ENCODE data around the gene PAX5. TPM values are rescaled to one million over a fixed set of nuclear protein-coding genes. Genes with fewer than 3 reads are reported as not detected.

Gene PAX5
- total and polyA plus RNA-seq, 3 donors from 2014 or later: 0.79 to 1.9 (median 1.3) TPM

- 68 to 85% methylated on average over 4 to 5 of the region's 5 CpGs for WGBS, 2 donors
Measured at GRCh38 chr9:36827593-36827992, 206.5 kb downstream of the PAX5 start.

GRCh38 chr9:36826581-36826980, 207.5 kb downstream of the PAX5 start:
- intact Hi-C loops (cut with DNase I; ENCODE audit: low total_unique reads): no loop called here
- TF ChIP-seq POLR2A (IDR thresholded peaks at IDR 0.05) (no peak), CTCF (IDR thresholded peaks at IDR 0.05) (no peak)
- WGBS, 2 donors: 92 to 96% methylated on average over 4 of the region's 4 CpGs

More at GRCh38 chr9:36827593-36827992, 206.5 kb downstream of the PAX5 start:
- DNase-seq: no peak
- no peaks in the 10 kb centered on the region for H3K27me3 ChIP-seq
- no peaks in the 10 kb centered on the region for H3K9me3 ChIP-seq
- H3K27ac ChIP-seq: no peak overlapping the region
- intact Hi-C loops (cut with DNase I; ENCODE audit: low total_unique reads): no loop called here
- TF ChIP-seq POLR2A (IDR thresholded peaks at IDR 0.05) (no peak), CTCF (IDR thresholded peaks at IDR 0.05) (no peak)
- H3K4me1 ChIP-seq: no peaks in the 10 kb centered on the region
- H3K4me3 ChIP-seq: no peak overlapping the region
- H3K36me3 ChIP-seq (ENCODE audit: low read depth, missing control alignments): no peaks in the 10 kb centered on the region

GRCh38 chr9:36825179-36825578, 208.9 kb downstream of the PAX5 start:
- TF ChIP-seq POLR2A (IDR thresholded peaks at IDR 0.05): no peak
- no peak for TF ChIP-seq CTCF (IDR thresholded peaks at IDR 0.05)
- Histone ChIP-seq H3K4me3 (no peak overlapping the region), H3K27ac (no peak overlapping the region), H3K9me3 (no peaks in the 10 kb centered on the region), H3K36me3 (ENCODE audit: low read depth, missing control alignments) (no peaks in the 10 kb centered on the region), H3K4me1 (no peaks in the 10 kb centered on the region), H3K27me3 (no peaks in the 10 kb centered on the region)
- DNase-seq: no peak
- intact Hi-C loops (cut with DNase I; ENCODE audit: low total_unique reads): no loop called here
- 90 to 92% methylated on average over 8 of the region's 8 CpGs for WGBS, 2 donors

More at GRCh38 chr9:36826581-36826980, 207.5 kb downstream of the PAX5 start:
- H3K9me3 ChIP-seq: no peaks in the 10 kb centered on the region
- no peak for DNase-seq
- no peaks in the 10 kb centered on the region for H3K27me3 ChIP-seq
- H3K36me3 ChIP-seq (ENCODE audit: low read depth, missing control alignments): no peaks in the 10 kb centered on the region
- H3K4me3 ChIP-seq: no peak overlapping the region
- H3K27ac ChIP-seq: no peak overlapping the region
- no peaks in the 10 kb centered on the region for H3K4me1 ChIP-seq

- Histone ChIP-seq H3K36me3 (ENCODE audit: low read depth, missing control alignments) (no peaks in the 10 kb centered on the region), H3K4me3 (no peak overlapping the region), H3K9me3 (no peaks in the 10 kb centered on the region), H3K27ac (no peak overlapping the region), H3K27me3 (no peaks in the 10 kb centered on the region), H3K4me1 (no peaks in the 10 kb centered on the region)
- intact Hi-C loops (cut with DNase I; ENCODE audit: low total_unique reads): no loop called here
- WGBS, 2 donors: 90 to 96% methylated on average over 5 of the region's 5 CpGs
- TF ChIP-seq CTCF (IDR thresholded peaks at IDR 0.05) (no peak), POLR2A (IDR thresholded peaks at IDR 0.05) (no peak)
- DNase-seq: no peak
Measured at GRCh38 chr9:36823934-36824333, 210.1 kb downstream of the PAX5 start.

- Histone ChIP-seq H3K4me3 (no peak overlapping the region), H3K27me3 (no peaks in the 10 kb centered on the region), H3K36me3 (ENCODE audit: low read depth, missing control alignments) (no peaks in the 10 kb centered on the region), H3K9me3 (no peaks in the 10 kb centered on the region), H3K27ac (no peak overlapping the region), H3K4me1 (no peaks in the 10 kb centered on the region)
- intact Hi-C loops (cut with DNase I; ENCODE audit: low total_unique reads): no loop called here
- no peak for DNase-seq
- TF ChIP-seq POLR2A (IDR thresholded peaks at IDR 0.05) (no peak), CTCF (IDR thresholded peaks at IDR 0.05) (no peak)
- WGBS, 2 donors: 93 to 97% methylated on average over 6 of the region's 6 CpGs
Measured at GRCh38 chr9:36823466-36823865, 210.6 kb downstream of the PAX5 start.
